Measurements from ENCODE around the gene COX6B1.
"Not testable (repeated sequence)": the region's sequence is repeated elsewhere in the genome, so short reads cannot be mapped to it uniquely, and the experiment has no call there.

The COX6B1 gene

GRCh38 chr19:35666251-35666913 lies 18.3 kb downstream of the COX6B1 start, which contains the start of gene UPK1A:
Gene UPK1A, plus strand, starts transcription at chr19:35666517. Its CDS starts 296 bp downstream, at chr19:35666813.
- DNase-seq, result no peak

- no peak for DNase-seq
Measured at GRCh38 chr19:35669566-35669965, 21.4 kb downstream of the COX6B1 start.

GRCh38 chr19:35669974-35670373 lies 21.9 kb downstream of the COX6B1 start:
- DNase-seq, result no peak

GRCh38 chr19:35670686-35671085 lies 22.6 kb downstream of the COX6B1 start:
- no peak for DNase-seq

- no peak for DNase-seq
Measured at GRCh38 chr19:35671818-35672217, 23.7 kb downstream of the COX6B1 start.

- DNase-seq, result peak; percentile 72
Measured at GRCh38 chr19:35673121-35673804, 25.1 kb downstream of the COX6B1 start.

- DNase-seq, result no peak
Measured at GRCh38 chr19:35675589-35676140, 27.5 kb downstream of the COX6B1 start.

GRCh38 chr19:35689836-35690235 lies 41.7 kb downstream of the COX6B1 start:
- DNase-seq, result no peak

- not testable (repeated sequence) for DNase-seq
Measured at GRCh38 chr19:35691106-35691505, 43.0 kb downstream of the COX6B1 start.

GRCh38 chr19:35692010-35692409 lies 43.9 kb downstream of the COX6B1 start:
- no peak for DNase-seq

- DNase-seq, result no peak
Measured at GRCh38 chr19:35693422-35693821, 45.3 kb downstream of the COX6B1 start.

GRCh38 chr19:35693835-35694599 lies 45.9 kb downstream of the COX6B1 start:
- peak; percentile 95 for DNase-seq

GRCh38 chr19:35695895-35696422 lies 47.8 kb downstream of the COX6B1 start:
- DNase-seq, result no peak

GRCh38 chr19:35696835-35697234 lies 48.7 kb downstream of the COX6B1 start:
- no peak for DNase-seq

- DNase-seq, result peak; percentile 93
Measured at GRCh38 chr19:35702223-35703012, 54.3 kb downstream of the COX6B1 start.

- no peak for DNase-seq
Measured at GRCh38 chr19:35703343-35703742, 55.2 kb downstream of the COX6B1 start.

GRCh38 chr19:35704218-35704617 lies 56.1 kb downstream of the COX6B1 start, which contains the start of gene ZBTB32:
Gene ZBTB32, plus strand, starts transcription at chr19:35704558. Its CDS starts 10,069 bp downstream, at chr19:35714627.
- DNase-seq, result peak; percentile 45

All from stimulated activated CD8-positive, alpha-beta memory T cell treated with anti-CD3 and anti-CD28 coated beads, Interleukin-4, amount 100 ng/mL, for 48 hours (primary cell).